Body of pancreas (tissue), 4 donors: ENCODE data around the gene ALOX12. TPM values are rescaled to one million over a fixed set of nuclear protein-coding genes. Genes with fewer than 3 reads are reported as not detected.
"Not testable (repeated sequence)": the region's sequence is repeated elsewhere in the genome, so short reads cannot be mapped to it uniquely, and the experiment has no call there.

Experiments
- ATAC-seq: fragments of 150-250 bp; one replicate; pipeline ENCODE4 v1.9.1; 2016
- DNase-seq, 4 donors: peaks; one replicate each; pipeline ENCODE4 v3.0.0-alpha.2; 2019
- H3K27ac ChIP-seq, 4 donors: fragments of 200-600 bp; sonication (generic); 1 replicate in 3 of 4; 2 replicates in 1 of 4; pipeline versions ENCODE4 v1.5.1 to v1.6.1; 2016 to 2019; ENCODE audit warnings: mild to moderate bottlenecking in 1 of 4, mixed read lengths in 1 of 4, moderate library complexity in 1 of 4
- H3K27me3 ChIP-seq, 2 donors: fragments of 200-600 bp; sonication (generic); one replicate each; pipeline ENCODE4 v1.6.0; 2016; ENCODE audit warnings: mild to moderate bottlenecking in 1 of 2
- H3K36me3 ChIP-seq, 2 donors: fragments of 200-600 bp; sonication (generic); replicated peaks in 1 of 2; 2 replicates each; pipeline ENCODE4 v1.5.1; 2016; ENCODE audit warnings: low read depth in 2 of 2; ENCODE audit not compliant: insufficient read depth in 1 of 2
- H3K4me1 ChIP-seq: fragments of 200-600 bp; sonication (generic); one replicate; pipeline ENCODE4 v1.6.0; 2016
- H3K4me3 ChIP-seq, 2 donors: fragments of 200-600 bp; sonication (generic); 1 replicate in 1 of 2; 2 replicates in 1 of 2; pipeline ENCODE4 v1.5.1; 2016 to 2019
- H3K9me3 ChIP-seq, 3 donors: fragments of 200-600 bp; sonication (generic); 1 replicate in 2 of 3; 2 replicates in 1 of 3; pipeline ENCODE4 v1.5.1; 2016
- CTCF ChIP-seq, 7 experiments: fragments of 450-650 bp in 4 of 7; fragments of 200-600 bp in 3 of 7; sonication (generic) in 3 of 7; IDR thresholded peaks; one replicate each; pipeline ENCODE4 v1.5.1; 2016 to 2019; ENCODE audit warnings: antibody characterized with exemption in 7 of 7
- POLR2A ChIP-seq, 3 donors: fragments of 450-650 bp; IDR thresholded peaks; one replicate each; pipeline ENCODE4 v1.6.1; 2016; ENCODE audit warnings: antibody characterized with exemption in 3 of 3, mild to moderate bottlenecking in 2 of 3
- WGBS, 2 donors: methylation state at CpG; one replicate each; pipeline ENCODE4 v1.1.5; 2017; 5-methylcytosine and 5-hydroxymethylcytosine counted together
- intact Hi-C: fragments of 100-400 bp; cut with DNase I; formaldehyde crosslinking; loops from one replicate; pipeline ENCODE4 v1.15.1; 2023
- total RNA-seq, 2 donors: library from RNA; depleted of rRNA; stranded (reverse); fragments of >200 nt; gene quantifications; one replicate each; pipeline ENCODE4 v1.1.0, GENCODE V29; 2016

ALOX12 gene
- total RNA-seq, 2 donors from 2014 or later: not detected

- peaks cover 53% of the 10 kb centered on the region for H3K4me1 ChIP-seq
- H3K4me3 ChIP-seq: no peak within 1 kb of the TSS
- peak; percentile 50 to 61 (median 57) for DNase-seq
- intact Hi-C loops: no loop called here
- TF ChIP-seq CTCF (IDR thresholded peaks at IDR 0.05) (no peak), POLR2A (IDR thresholded peaks at IDR 0.05) (peak in 2 of 3 donors; percentile 41 to 42)
- H3K36me3 ChIP-seq: no peaks in the 10 kb centered on the region
- H3K9me3 ChIP-seq: no peaks in the 10 kb centered on the region
- H3K27me3 ChIP-seq: peaks cover 0 to 18% of the 10 kb centered on the region in 2 donors
- ATAC-seq: peak; percentile 7
- peak within 1 kb of the TSS in 3 of 4 donors; percentile 40 to 61 (median 52) for H3K27ac ChIP-seq
- 1 to 10% methylated on average over 13 to 56 of the region's 58 CpGs for WGBS, 2 donors
Observed at GRCh38 chr17:7043497-7044198, 47.8 kb downstream of the ALOX12 start, which contains the start of gene SLC16A11. Gene SLC16A11 (minus strand): TSS chr17:7044092. CDS start chr17:7043513, 579 bp downstream.

- Histone ChIP-seq H3K36me3 (no peaks in the 10 kb centered on the region), H3K27me3 (peaks cover 0 to 18% of the 10 kb centered on the region in 2 donors), H3K4me1 (peaks cover 44% of the 10 kb centered on the region), H3K27ac (peak overlapping the region; percentile 56 to 80 (median 72)), H3K4me3 (no peak overlapping the region), H3K9me3 (no peaks in the 10 kb centered on the region)
- DNase-seq (peak; percentile 65 to 78 (median 70)), ATAC-seq (peak; percentile 77)
- intact Hi-C loops: no loop called here
- TF ChIP-seq POLR2A (IDR thresholded peaks at IDR 0.05): no peak
- peak; percentile 39 to 97 (median 90) for TF ChIP-seq CTCF (IDR thresholded peaks at IDR 0.05)
- 6 to 14% methylated on average over 4 to 5 of the region's 5 CpGs for WGBS, 2 donors
Observed at GRCh38 chr17:7045492-7046126, 49.8 kb downstream of the ALOX12 start.

GRCh38 chr17:7046127-7046724 is 50.4 kb downstream of the ALOX12 start:
- Histone ChIP-seq H3K4me3 (no peak overlapping the region), H3K9me3 (no peaks in the 10 kb centered on the region), H3K4me1 (peaks cover 44% of the 10 kb centered on the region), H3K27ac (peak overlapping the region; percentile 56 to 80 (median 72)), H3K27me3 (peaks cover 0 to 18% of the 10 kb centered on the region in 2 donors), H3K36me3 (no peaks in the 10 kb centered on the region)
- DNase-seq (peak; percentile 90 to 95 (median 94)), ATAC-seq (peak; percentile 89)
- intact Hi-C loops: no loop called here
- 9 to 11% methylated on average over 7 to 15 of the region's 15 CpGs for WGBS, 2 donors
- TF ChIP-seq POLR2A (IDR thresholded peaks at IDR 0.05): peak in 1 of 3 donors; percentile 29
- TF ChIP-seq CTCF (IDR thresholded peaks at IDR 0.05): peak in 1 of 7 experiments; percentile 4

GRCh38 chr17:7046725-7047397 is 51.0 kb downstream of the ALOX12 start:
- intact Hi-C loops, H3K36me3 ChIP-seq, ATAC-seq, H3K9me3 ChIP-seq, H3K4me3 ChIP-seq: not testable (repeated sequence)
- peak overlapping the region in 3 of 4 donors; percentile 56 to 80 (median 78) for H3K27ac ChIP-seq
- WGBS, 2 donors: 16 to 33% methylated on average over 24 to 26 of the region's 26 CpGs
- peaks cover 44% of the 10 kb centered on the region for H3K4me1 ChIP-seq
- DNase-seq: peak in 3 of 4 donors; percentile 34 to 52 (median 45)
- H3K27me3 ChIP-seq: peaks cover 0 to 16% of the 10 kb centered on the region in 2 donors
